GM12864 (cell line): ENCODE measurements around the gene RBBP6.

Experiments
- DNase-seq: peaks from one replicate; pipeline ENCODE4 v3.0.0-alpha.2; 2011; ENCODE audit warnings: low read depth
- H3K4me3 ChIP-seq: 2 replicates; pipeline ENCODE4 v1.5.1; 2011; ENCODE audit warnings: mild to moderate bottlenecking, low read depth, low read length, control low read depth
- TF ChIP-seq, protein P1 (sequence below): IDR thresholded peaks from 2 replicates; pipeline ENCODE4 v1.5.1; 2011; ENCODE audit warnings: low read depth, mild to moderate bottlenecking, moderate library complexity, low read length, control low read depth, inconsistent platforms; ENCODE audit errors: missing control alignments

RBBP6 gene

GRCh38 chr16:24535827-24536226 is 3.5 kb upstream of the RBBP6 start:
- TF ChIP-seq, protein P1, sequence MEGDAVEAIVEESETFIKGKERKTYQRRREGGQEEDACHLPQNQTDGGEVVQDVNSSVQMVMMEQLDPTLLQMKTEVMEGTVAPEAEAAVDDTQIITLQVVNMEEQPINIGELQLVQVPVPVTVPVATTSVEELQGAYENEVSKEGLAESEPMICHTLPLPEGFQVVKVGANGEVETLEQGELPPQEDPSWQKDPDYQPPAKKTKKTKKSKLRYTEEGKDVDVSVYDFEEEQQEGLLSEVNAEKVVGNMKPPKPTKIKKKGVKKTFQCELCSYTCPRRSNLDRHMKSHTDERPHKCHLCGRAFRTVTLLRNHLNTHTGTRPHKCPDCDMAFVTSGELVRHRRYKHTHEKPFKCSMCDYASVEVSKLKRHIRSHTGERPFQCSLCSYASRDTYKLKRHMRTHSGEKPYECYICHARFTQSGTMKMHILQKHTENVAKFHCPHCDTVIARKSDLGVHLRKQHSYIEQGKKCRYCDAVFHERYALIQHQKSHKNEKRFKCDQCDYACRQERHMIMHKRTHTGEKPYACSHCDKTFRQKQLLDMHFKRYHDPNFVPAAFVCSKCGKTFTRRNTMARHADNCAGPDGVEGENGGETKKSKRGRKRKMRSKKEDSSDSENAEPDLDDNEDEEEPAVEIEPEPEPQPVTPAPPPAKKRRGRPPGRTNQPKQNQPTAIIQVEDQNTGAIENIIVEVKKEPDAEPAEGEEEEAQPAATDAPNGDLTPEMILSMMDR: peak; percentile 26
- no peak for DNase-seq
- no peak overlapping the region for H3K4me3 ChIP-seq

DNA sequence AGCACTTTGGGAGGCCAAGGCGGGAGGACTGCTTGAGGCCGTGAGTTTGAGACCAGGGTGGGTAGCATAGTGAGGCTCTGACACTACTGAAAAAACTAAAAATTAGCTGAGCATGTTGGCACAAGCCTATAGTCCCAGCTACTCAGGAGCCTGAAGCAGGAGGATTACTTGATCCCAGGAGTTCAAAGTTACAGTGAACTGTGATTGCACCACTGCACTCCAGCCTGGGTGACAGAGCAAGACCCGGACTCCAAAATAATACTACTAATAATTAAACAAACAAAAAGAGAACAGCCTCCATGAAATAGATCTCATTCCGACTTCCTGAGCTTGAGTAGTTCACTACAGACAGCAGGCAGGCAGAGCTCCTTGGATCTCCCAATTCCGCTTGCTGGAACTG is 2.7 kb upstream of the RBBP6 start:
- TF ChIP-seq, protein P1: no peak
- DNase-seq: no peak
- no peak overlapping the region for H3K4me3 ChIP-seq

- no peak overlapping the region for H3K4me3 ChIP-seq
- DNase-seq: no peak
- TF ChIP-seq, protein P1: no peak
These were observed 1.7 kb upstream of the RBBP6 start for GRCh38 chr16:24537474-24538337.

- no peak for DNase-seq
- TF ChIP-seq, protein P1: no peak
- peak overlapping the region; percentile 88 for H3K4me3 ChIP-seq
These were observed 541 bp upstream of the RBBP6 start for GRCh38 chr16:24538756-24539294.

GRCh38 chr16:24539850-24540601 is 660 bp downstream of the RBBP6 start:
- H3K4me3 ChIP-seq: peak overlapping the region; percentile 88
- no peak for DNase-seq
- TF ChIP-seq, protein P1: no peak

DNA sequence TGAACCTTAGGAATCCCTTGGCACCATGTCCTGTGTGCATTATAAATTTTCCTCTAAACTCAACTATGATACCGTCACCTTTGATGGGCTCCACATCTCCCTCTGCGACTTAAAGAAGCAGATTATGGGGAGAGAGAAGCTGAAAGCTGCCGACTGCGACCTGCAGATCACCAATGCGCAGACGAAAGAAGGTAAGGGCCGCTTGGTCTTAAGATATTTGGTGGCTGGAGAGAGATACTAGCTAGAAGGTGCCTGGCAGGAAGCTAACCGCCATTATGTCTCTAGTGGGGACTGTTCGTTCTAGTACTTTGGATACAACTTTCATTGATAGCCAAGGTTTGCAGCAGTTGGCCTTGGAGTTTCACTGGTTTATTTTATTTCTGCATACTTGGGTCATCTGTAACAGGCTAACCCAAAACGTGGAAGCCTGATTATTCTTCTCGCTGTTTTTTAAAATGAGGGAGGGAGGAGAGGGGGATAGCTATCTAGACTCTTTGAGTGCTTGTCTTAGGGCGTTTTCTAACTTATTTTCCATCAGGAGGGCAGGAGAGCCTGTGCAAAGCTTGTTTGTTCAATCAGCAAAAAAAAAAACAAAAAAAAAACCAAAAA is 1.3 kb downstream of the RBBP6 start:
- TF ChIP-seq, protein P1: no peak
- no peak for DNase-seq
- H3K4me3 ChIP-seq: peak overlapping the region; percentile 88
